Activated gamma-delta T cell (primary cell): ENCODE results near the gene STK32A.
"Not testable (repeated sequence)": the region's sequence is repeated elsewhere in the genome, so short reads cannot be mapped to it uniquely, and the experiment has no call there.

ENCODE experiments used
- DNase-seq: peaks from one replicate; lab custom pipeline; 2025; lab: John Stamatoyannopoulos, UW
- total RNA-seq, 2 donors: gene quantifications; one replicate each; lab custom pipeline; 2026; lab: John Stamatoyannopoulos, UW

STK32A gene
- 0 reads per million in 2 donors for total RNA-seq

GRCh38 chr5:147234825-147235635 is at the start of gene STK32A:
STK32A (plus strand) TSS chr5:147235026; CDS start chr5:147239635, 4,609 bp downstream.
- DNase-seq, result peak; percentile 5

- no peak for DNase-seq
Measured at GRCh38 chr5:147187099-147187540, 47.7 kb upstream of the STK32A start.

GRCh38 chr5:147188200-147189108 is 46.4 kb upstream of the STK32A start:
- no peak for DNase-seq

- DNase-seq, result no peak
Measured at GRCh38 chr5:147189109-147189424, 45.8 kb upstream of the STK32A start.

- DNase-seq, result no peak
Measured at GRCh38 chr5:147190331-147190730, 44.5 kb upstream of the STK32A start.

GRCh38 chr5:147193123-147193522 is 41.7 kb upstream of the STK32A start:
- no peak for DNase-seq

- no peak for DNase-seq
Measured at GRCh38 chr5:147200004-147200403, 34.8 kb upstream of the STK32A start.

GRCh38 chr5:147203213-147203612 is 31.6 kb upstream of the STK32A start:
- DNase-seq, result no peak

- no peak for DNase-seq
Measured at GRCh38 chr5:147204576-147204975, 30.2 kb upstream of the STK32A start.

- DNase-seq, result no peak
Measured at GRCh38 chr5:147208134-147208533, 26.7 kb upstream of the STK32A start.

GRCh38 chr5:147216552-147217154 is 18.2 kb upstream of the STK32A start:
- no peak for DNase-seq

GRCh38 chr5:147223343-147223742 is 11.5 kb upstream of the STK32A start:
- DNase-seq, result no peak

- DNase-seq, result no peak
Measured at GRCh38 chr5:147223948-147224791, 10.7 kb upstream of the STK32A start.

- DNase-seq, result no peak
Measured at GRCh38 chr5:147225938-147226337, 8.9 kb upstream of the STK32A start.

- DNase-seq, result peak; percentile 4
Measured at GRCh38 chr5:147226512-147226911, 8.3 kb upstream of the STK32A start.

GRCh38 chr5:147234239-147234824 is 494 bp upstream of the STK32A start:
- no peak for DNase-seq

GRCh38 chr5:147240266-147240985 is 5.6 kb downstream of the STK32A start:
- no peak for DNase-seq

- not testable (repeated sequence) for DNase-seq
Measured at GRCh38 chr5:147243238-147243637, 8.4 kb downstream of the STK32A start.

- DNase-seq, result no peak
Measured at GRCh38 chr5:147245381-147246165, 10.7 kb downstream of the STK32A start.

- DNase-seq, result no peak
Measured at GRCh38 chr5:147248561-147248960, 13.7 kb downstream of the STK32A start.
